ENCODE measurements around the gene CAMK1G.

- TF ChIP-seq TAF1 (IDR thresholded peaks at IDR 0.05; ENCODE audit: low read depth): no peak
- TF ChIP-seq, protein P1, sequence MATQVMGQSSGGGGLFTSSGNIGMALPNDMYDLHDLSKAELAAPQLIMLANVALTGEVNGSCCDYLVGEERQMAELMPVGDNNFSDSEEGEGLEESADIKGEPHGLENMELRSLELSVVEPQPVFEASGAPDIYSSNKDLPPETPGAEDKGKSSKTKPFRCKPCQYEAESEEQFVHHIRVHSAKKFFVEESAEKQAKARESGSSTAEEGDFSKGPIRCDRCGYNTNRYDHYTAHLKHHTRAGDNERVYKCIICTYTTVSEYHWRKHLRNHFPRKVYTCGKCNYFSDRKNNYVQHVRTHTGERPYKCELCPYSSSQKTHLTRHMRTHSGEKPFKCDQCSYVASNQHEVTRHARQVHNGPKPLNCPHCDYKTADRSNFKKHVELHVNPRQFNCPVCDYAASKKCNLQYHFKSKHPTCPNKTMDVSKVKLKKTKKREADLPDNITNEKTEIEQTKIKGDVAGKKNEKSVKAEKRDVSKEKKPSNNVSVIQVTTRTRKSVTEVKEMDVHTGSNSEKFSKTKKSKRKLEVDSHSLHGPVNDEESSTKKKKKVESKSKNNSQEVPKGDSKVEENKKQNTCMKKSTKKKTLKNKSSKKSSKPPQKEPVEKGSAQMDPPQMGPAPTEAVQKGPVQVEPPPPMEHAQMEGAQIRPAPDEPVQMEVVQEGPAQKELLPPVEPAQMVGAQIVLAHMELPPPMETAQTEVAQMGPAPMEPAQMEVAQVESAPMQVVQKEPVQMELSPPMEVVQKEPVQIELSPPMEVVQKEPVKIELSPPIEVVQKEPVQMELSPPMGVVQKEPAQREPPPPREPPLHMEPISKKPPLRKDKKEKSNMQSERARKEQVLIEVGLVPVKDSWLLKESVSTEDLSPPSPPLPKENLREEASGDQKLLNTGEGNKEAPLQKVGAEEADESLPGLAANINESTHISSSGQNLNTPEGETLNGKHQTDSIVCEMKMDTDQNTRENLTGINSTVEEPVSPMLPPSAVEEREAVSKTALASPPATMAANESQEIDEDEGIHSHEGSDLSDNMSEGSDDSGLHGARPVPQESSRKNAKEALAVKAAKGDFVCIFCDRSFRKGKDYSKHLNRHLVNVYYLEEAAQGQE (IDR thresholded peaks at IDR 0.05; ENCODE audit: borderline replicate concordance): no peak
- TF ChIP-seq CTCF (IDR thresholded peaks at IDR 0.05; ENCODE audit: poor library complexity, severe bottlenecking): no peak
- TF ChIP-seq POLR2AphosphoS5 (IDR thresholded peaks at IDR 0.05): no peak
Measured at GRCh38 chr1:209607102-209607794, 23.7 kb downstream of the CAMK1G start.
